NT2/D1 (cell line): ENCODE measurements around the gene DPP8.

Experiments used
- DNase-seq: peaks from one replicate; pipeline ENCODE4 v3.0.0-alpha.2; 2011; ENCODE audit warnings: low read depth, low spot score
- H3K27me3 ChIP-seq: 2 replicates; pipeline ENCODE4 v1.6.0; 2011; ENCODE audit warnings: mild to moderate bottlenecking; ENCODE audit not compliant: insufficient read length, insufficient read depth
- H3K36me3 ChIP-seq: 2 replicates; pipeline ENCODE4 v1.6.1; 2011; ENCODE audit warnings: mild to moderate bottlenecking, low read length, mixed read lengths; ENCODE audit not compliant: insufficient read depth, insufficient read length
- H3K4me1 ChIP-seq: 2 replicates; pipeline ENCODE4 v1.5.1; 2011; ENCODE audit not compliant: insufficient read depth, insufficient read length
- H3K4me3 ChIP-seq: 2 replicates; pipeline ENCODE4 v1.5.1; 2011; ENCODE audit warnings: low read depth; ENCODE audit not compliant: insufficient read length
- H3K9ac ChIP-seq: 2 replicates; pipeline ENCODE4 v1.6.0; 2011; ENCODE audit warnings: low read depth; ENCODE audit not compliant: insufficient read length
- H3K9me3 ChIP-seq: 2 replicates; pipeline ENCODE4 v1.5.1; 2011; ENCODE audit warnings: mild to moderate bottlenecking, low read length; ENCODE audit not compliant: insufficient read depth
- SUZ12 ChIP-seq: IDR thresholded peaks from 2 replicates; pipeline ENCODE4 v1.6.1; 2011; ENCODE audit not compliant: insufficient read length, insufficient read depth; ENCODE audit errors: extremely low read depth
- YY1 ChIP-seq: IDR thresholded peaks from 2 replicates; pipeline ENCODE4 v1.6.1; 2011; ENCODE audit not compliant: insufficient read length, insufficient read depth
- ZNF274 ChIP-seq: IDR thresholded peaks from 2 replicates; pipeline ENCODE4 v1.6.1; 2011; ENCODE audit warnings: mild to moderate bottlenecking, low read depth, low read length

DPP8 gene

GRCh38 chr15:65451989-65452388 lies 65.5 kb downstream of the DPP8 start:
- Histone ChIP-seq H3K36me3 (peaks cover 85% of the 10 kb centered on the region), H3K4me1 (no peaks in the 10 kb centered on the region), H3K27me3 (no peaks in the 10 kb centered on the region), H3K4me3 (no peak overlapping the region), H3K9me3 (no peaks in the 10 kb centered on the region), H3K9ac (no peak overlapping the region)
- TF ChIP-seq YY1: no peak
- DNase-seq: no peak

- no peak for TF ChIP-seq YY1
- TF ChIP-seq SUZ12: no peak
- TF ChIP-seq ZNF274: no peak
- H3K27me3 ChIP-seq: no peaks in the 10 kb centered on the region
- no peaks in the 10 kb centered on the region for H3K9me3 ChIP-seq
- H3K36me3 ChIP-seq: peaks cover 83% of the 10 kb centered on the region
- H3K4me3 ChIP-seq: no peak overlapping the region
- no peak overlapping the region for H3K9ac ChIP-seq
- no peaks in the 10 kb centered on the region for H3K4me1 ChIP-seq
- no peak for DNase-seq
Measured at GRCh38 chr15:65450556-65450955, 66.9 kb downstream of the DPP8 start.

- DNase-seq: no peak
- Histone ChIP-seq H3K27me3 (no peaks in the 10 kb centered on the region), H3K9me3 (no peaks in the 10 kb centered on the region), H3K9ac (no peak overlapping the region), H3K4me3 (no peak overlapping the region), H3K4me1 (no peaks in the 10 kb centered on the region), H3K36me3 (peaks cover 69% of the 10 kb centered on the region)
- TF ChIP-seq SUZ12 (no peak), YY1 (no peak), ZNF274 (no peak)
Measured at GRCh38 chr15:65447145-65447544, 70.3 kb downstream of the DPP8 start.

DNA sequence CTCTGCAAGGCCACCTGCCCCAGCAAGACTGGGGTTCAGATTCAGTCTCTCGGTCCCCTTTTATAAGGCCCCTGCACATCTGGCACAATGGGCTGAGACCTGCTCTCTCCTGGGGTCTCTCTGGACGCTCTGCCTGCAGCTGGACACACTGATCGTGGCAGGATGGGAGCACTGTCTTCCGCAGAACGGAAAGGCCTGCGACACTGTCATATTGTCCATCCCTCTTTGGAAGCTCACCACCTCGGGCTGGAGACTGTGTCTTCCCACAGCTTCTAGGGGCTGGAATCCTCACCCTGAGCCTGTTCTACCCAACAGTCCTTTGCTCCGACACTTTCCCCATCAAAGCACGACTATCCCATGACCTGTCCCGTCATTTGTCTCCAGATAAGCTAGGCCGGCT lies 83.3 kb downstream of the DPP8 start:
- Histone ChIP-seq H3K9ac (no peak overlapping the region), H3K27me3 (no peaks in the 10 kb centered on the region), H3K9me3 (no peaks in the 10 kb centered on the region), H3K36me3 (no peaks in the 10 kb centered on the region), H3K4me1 (no peaks in the 10 kb centered on the region), H3K4me3 (no peak overlapping the region)
- no peak for TF ChIP-seq YY1
- no peak for DNase-seq

GRCh38 chr15:65431731-65432130 lies 85.8 kb downstream of the DPP8 start:
- no peak overlapping the region for H3K9ac ChIP-seq
- H3K27me3 ChIP-seq: no peaks in the 10 kb centered on the region
- DNase-seq: no peak
- no peaks in the 10 kb centered on the region for H3K4me1 ChIP-seq
- no peaks in the 10 kb centered on the region for H3K36me3 ChIP-seq
- no peaks in the 10 kb centered on the region for H3K9me3 ChIP-seq
- no peak for TF ChIP-seq YY1
- no peak for TF ChIP-seq ZNF274
- TF ChIP-seq SUZ12: no peak
- H3K4me3 ChIP-seq: no peak overlapping the region

- Histone ChIP-seq H3K4me3 (no peak overlapping the region), H3K9me3 (no peaks in the 10 kb centered on the region), H3K36me3 (no peaks in the 10 kb centered on the region), H3K27me3 (peaks cover 6% of the 10 kb centered on the region), H3K9ac (no peak overlapping the region), H3K4me1 (peaks cover 4% of the 10 kb centered on the region)
- TF ChIP-seq ZNF274 (no peak), SUZ12 (no peak), YY1 (no peak)
- DNase-seq: no peak
Measured at GRCh38 chr15:65426216-65426853, 91.2 kb downstream of the DPP8 start.

DNA sequence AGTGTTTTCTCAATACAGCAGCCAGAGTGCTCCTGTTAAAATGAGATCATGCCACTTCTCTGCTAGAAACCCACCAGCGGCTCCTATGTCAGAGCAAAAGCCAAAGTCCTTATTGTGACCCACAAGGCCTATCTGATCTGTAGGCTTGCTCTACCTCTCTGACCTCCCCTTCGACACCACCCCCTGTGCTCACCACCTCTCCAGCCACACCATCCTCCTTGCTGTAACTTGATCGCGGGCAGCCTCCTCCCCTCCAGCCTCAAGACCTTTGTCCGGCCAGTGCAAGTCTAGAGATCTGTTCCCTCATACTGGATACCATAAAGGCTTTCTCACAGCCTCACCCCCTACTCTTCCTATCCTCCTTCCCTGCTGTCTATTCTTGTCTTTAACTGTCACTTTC lies 92.8 kb downstream of the DPP8 start:
- DNase-seq: no peak
- no peaks in the 10 kb centered on the region for H3K36me3 ChIP-seq
- peaks cover 6% of the 10 kb centered on the region for H3K27me3 ChIP-seq

More for the DNA sequence above, 92.8 kb downstream of the DPP8 start:
- Histone ChIP-seq H3K9me3 (no peaks in the 10 kb centered on the region), H3K4me1 (peaks cover 10% of the 10 kb centered on the region), H3K9ac (no peak overlapping the region), H3K4me3 (no peak overlapping the region)
- no peak for TF ChIP-seq ZNF274
- no peak for TF ChIP-seq SUZ12
- TF ChIP-seq YY1: no peak
